ENCODE results near the gene LRRC14B. TPM values are rescaled to one million over a fixed set of nuclear protein-coding genes. Genes with fewer than 3 reads are reported as not detected.
A peak's percentile ranks its signal among the peaks of the same experiment; 100 is the strongest.

Gene LRRC14B
- total RNA-seq, 1 experiment from 2014 or later, result not detected

GRCh38 chr5:188488-189481, 2.5 kb upstream of the LRRC14B start:
- H3K4me3 ChIP-seq (ENCODE audit: low read depth, low read length, poor library complexity, severe bottlenecking), result no peak overlapping the region

GRCh38 chr5:189486-189885, 1.8 kb upstream of the LRRC14B start:
- no peak for DNase-seq (ENCODE audit: low spot score)
- TF ChIP-seq CTCF (conservative IDR thresholded peaks at IDR 0.05; ENCODE audit: low read depth, low read length) (no peak), EZH2 (IDR thresholded peaks at IDR 0.05; ENCODE audit: borderline replicate concordance, low read depth, low read length, poor library complexity, severe bottlenecking) (no peak)
- no TSS peak for BruUV-seq (replicated peaks)
- intact Hi-C loops (cut with micrococcal nuclease; ENCODE audit: unreplicated experiment), result loop anchor here (2.0 kb wide), 1 partner anchor 241 kb away; no protein-coding TSS in a partner anchor
- CTCF ChIA-PET, result interaction anchor here (1.5 kb wide), 1 partner anchor 236 kb away, joined by 5 read pairs; no protein-coding TSS in a partner anchor
- no peak overlapping the region for H3K27ac ChIP-seq (ENCODE audit: low read depth, low read length, poor library complexity, severe bottlenecking)
- peaks cover 3% of the 10 kb centered on the region for H3K4me1 ChIP-seq (ENCODE audit: insufficient read depth, low read length, poor library complexity, severe bottlenecking)
- no peaks in the 10 kb centered on the region for H3K36me3 ChIP-seq (ENCODE audit: insufficient read depth, low read length, poor library complexity, severe bottlenecking)
- no peaks in the 10 kb centered on the region for H3K9me3 ChIP-seq (ENCODE audit: low read depth, low read length, poor library complexity, severe bottlenecking)
- POLR2A ChIA-PET (ENCODE audit: low non-redundant PET), result no interaction called here
- H3K4me3 ChIP-seq (ENCODE audit: low read depth, low read length, poor library complexity, severe bottlenecking), result no peak overlapping the region
- no peaks in the 10 kb centered on the region for H3K27me3 ChIP-seq (replicated peaks; ENCODE audit: insufficient read depth, low read depth, low read length, poor library complexity)

More at GRCh38 chr5:188488-189481, 2.5 kb upstream of the LRRC14B start:
- Histone ChIP-seq H3K9me3 (ENCODE audit: low read depth, low read length, poor library complexity, severe bottlenecking) (no peaks in the 10 kb centered on the region), H3K27me3 (replicated peaks; ENCODE audit: insufficient read depth, low read depth, low read length, poor library complexity) (no peaks in the 10 kb centered on the region), H3K36me3 (ENCODE audit: insufficient read depth, low read length, poor library complexity, severe bottlenecking) (no peaks in the 10 kb centered on the region), H3K4me1 (ENCODE audit: insufficient read depth, low read length, poor library complexity, severe bottlenecking) (peaks cover 3% of the 10 kb centered on the region), H3K27ac (ENCODE audit: low read depth, low read length, poor library complexity, severe bottlenecking) (no peak overlapping the region)
- POLR2A ChIA-PET (ENCODE audit: low non-redundant PET), result no interaction called here
- TF ChIP-seq EZH2 (IDR thresholded peaks at IDR 0.05; ENCODE audit: borderline replicate concordance, low read depth, low read length, poor library complexity, severe bottlenecking), result no peak
- peak; percentile 96 for TF ChIP-seq CTCF (conservative IDR thresholded peaks at IDR 0.05; ENCODE audit: low read depth, low read length)
- DNase-seq (ENCODE audit: low spot score), result peak; percentile 90
- BruUV-seq (replicated peaks), result no TSS peak
- intact Hi-C loops (cut with micrococcal nuclease; ENCODE audit: unreplicated experiment), result loop anchor here (2.0 kb wide), 1 partner anchor 242 kb away; no protein-coding TSS in a partner anchor
- CTCF ChIA-PET, result interaction anchor here (0.7 to 1.5 kb wide), 3 partner anchors 132 to 258 kb away, joined by 3 to 5 read pairs (median 3); partner anchors contain the start of gene AHRR

- Histone ChIP-seq H3K4me1 (ENCODE audit: insufficient read depth, low read length, poor library complexity, severe bottlenecking) (peaks cover 3% of the 10 kb centered on the region), H3K27ac (ENCODE audit: low read depth, low read length, poor library complexity, severe bottlenecking) (no peak overlapping the region), H3K27me3 (replicated peaks; ENCODE audit: insufficient read depth, low read depth, low read length, poor library complexity) (no peaks in the 10 kb centered on the region), H3K36me3 (ENCODE audit: insufficient read depth, low read length, poor library complexity, severe bottlenecking) (no peaks in the 10 kb centered on the region), H3K4me3 (ENCODE audit: low read depth, low read length, poor library complexity, severe bottlenecking) (no peak overlapping the region), H3K9me3 (ENCODE audit: low read depth, low read length, poor library complexity, severe bottlenecking) (no peaks in the 10 kb centered on the region)
- TF ChIP-seq EZH2 (IDR thresholded peaks at IDR 0.05; ENCODE audit: borderline replicate concordance, low read depth, low read length, poor library complexity, severe bottlenecking) (no peak), CTCF (conservative IDR thresholded peaks at IDR 0.05; ENCODE audit: low read depth, low read length) (no peak)
- no peak for DNase-seq (ENCODE audit: low spot score)
- no TSS peak for BruUV-seq (replicated peaks)
- CTCF ChIA-PET, result no interaction called here
- intact Hi-C loops (cut with micrococcal nuclease; ENCODE audit: unreplicated experiment), result loop anchor here (2.0 kb wide), 1 partner anchor 241 kb away; no protein-coding TSS in a partner anchor
- POLR2A ChIA-PET (ENCODE audit: low non-redundant PET), result no interaction called here
Measured at GRCh38 chr5:189976-190365, 1.3 kb upstream of the LRRC14B start.

Data from A673 (cell line).